HG03558 (cell line): ENCODE data around the gene DTWD2.

ENCODE experiments used
- ATAC-seq: cut with Tn5 transposase; IDR thresholded peaks from one replicate; pipeline ENCODE4 v1.9.1; 2021; ENCODE audit warnings: moderate number of reproducible peaks; ENCODE audit not compliant: unreplicated experiment; ENCODE audit errors: extremely low read depth

DTWD2 gene

GRCh38 chr5:118793652-118794051 lies 194.7 kb downstream of the DTWD2 start:
- no peak for ATAC-seq

GRCh38 chr5:118793091-118793490 lies 195.3 kb downstream of the DTWD2 start:
- no peak for ATAC-seq

- ATAC-seq, result peak; percentile 97
Observed at GRCh38 chr5:118791926-118792734, 196.2 kb downstream of the DTWD2 start.

- ATAC-seq, result no peak
Observed at GRCh38 chr5:118789366-118789765, 199.0 kb downstream of the DTWD2 start.

GRCh38 chr5:118788351-118788750 lies 200.0 kb downstream of the DTWD2 start:
- ATAC-seq, result no peak
